Stimulated activated CD4-positive, alpha-beta T cell treated with anti-CD3 and anti-CD28 coated beads, Interleukin-15, amount 100 ng/mL, for 1 hour (primary cell): ENCODE data around the gene MCF2L2.
"Not testable (repeated sequence)": the region's sequence is repeated elsewhere in the genome, so short reads cannot be mapped to it uniquely, and the experiment has no call there.

Experiments used
- DNase-seq, 2 donors: peaks; one replicate each; pipeline ENCODE4 v3.0.0-alpha.2; 2020; ENCODE audit warnings: low read depth in 1 of 2, low spot score in 1 of 2

Gene MCF2L2

DNA sequence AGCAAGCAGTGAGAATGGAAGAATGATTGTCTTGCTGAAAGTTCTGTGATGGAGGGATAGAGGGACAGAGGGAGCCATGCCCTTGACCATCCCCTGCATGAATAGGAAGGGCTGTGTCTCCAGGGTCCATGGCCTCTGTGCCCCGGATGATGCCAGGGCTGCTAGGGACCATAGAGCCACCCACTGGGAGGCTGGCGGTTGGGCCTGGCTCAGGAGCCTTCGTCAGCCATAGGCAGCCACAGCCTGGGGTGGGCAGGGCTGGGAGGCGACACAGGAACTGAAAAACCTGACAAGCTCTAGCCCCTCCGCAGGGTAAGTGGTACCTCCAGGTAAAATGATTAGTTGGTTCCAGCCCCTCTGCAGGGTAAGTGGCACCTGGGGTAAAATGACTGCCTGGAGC, 246.8 kb downstream of the MCF2L2 start:
- DNase-seq, result no peak

GRCh38 chr3:183180784-183181295, 247.6 kb downstream of the MCF2L2 start:
- DNase-seq, result no peak

GRCh38 chr3:183180110-183180783, 248.2 kb downstream of the MCF2L2 start:
- no peak for DNase-seq

- not testable (repeated sequence) for DNase-seq
Measured at GRCh38 chr3:183179550-183179908, 248.9 kb downstream of the MCF2L2 start.

DNA sequence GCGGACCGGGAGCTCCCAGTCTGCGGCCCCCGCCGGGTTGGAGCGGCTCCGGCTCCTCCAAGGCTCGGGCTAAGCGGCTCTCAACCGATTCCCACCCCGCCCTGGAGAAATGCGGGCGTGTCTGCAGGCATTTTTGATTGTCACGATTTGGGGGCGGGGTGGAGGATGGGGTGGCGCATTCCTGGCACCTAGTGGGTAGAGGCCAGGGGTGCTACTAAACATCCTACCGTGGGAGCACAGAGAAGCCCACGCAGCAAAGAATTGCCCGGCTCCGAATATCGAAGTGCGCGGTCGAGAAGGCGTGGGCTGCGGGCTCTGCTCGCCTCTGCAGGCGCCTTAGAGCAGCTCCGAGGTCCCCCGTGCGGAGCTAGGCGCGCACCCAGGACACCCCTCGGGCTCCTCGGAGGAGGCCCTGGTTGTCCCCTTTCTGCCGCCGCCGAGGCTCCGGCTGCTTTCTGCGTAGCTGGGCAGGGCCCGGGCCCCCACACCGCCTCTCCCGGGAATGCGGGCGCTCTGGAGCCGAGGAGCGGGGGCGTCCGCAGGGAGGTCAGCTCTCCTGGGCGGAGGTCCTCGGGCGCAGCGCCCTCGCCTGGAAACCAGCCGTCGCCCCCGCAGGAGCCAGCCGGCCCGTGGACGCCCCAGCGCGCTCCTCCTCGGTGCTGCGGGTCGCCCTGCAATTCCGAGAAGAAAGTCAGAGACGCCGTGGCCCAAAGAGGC, 249.4 kb downstream of the MCF2L2 start:
- DNase-seq, result peak in 1 of 2 donors; percentile 27

- DNase-seq, result no peak
Measured at GRCh38 chr3:183178512-183178832, 249.9 kb downstream of the MCF2L2 start.

DNA sequence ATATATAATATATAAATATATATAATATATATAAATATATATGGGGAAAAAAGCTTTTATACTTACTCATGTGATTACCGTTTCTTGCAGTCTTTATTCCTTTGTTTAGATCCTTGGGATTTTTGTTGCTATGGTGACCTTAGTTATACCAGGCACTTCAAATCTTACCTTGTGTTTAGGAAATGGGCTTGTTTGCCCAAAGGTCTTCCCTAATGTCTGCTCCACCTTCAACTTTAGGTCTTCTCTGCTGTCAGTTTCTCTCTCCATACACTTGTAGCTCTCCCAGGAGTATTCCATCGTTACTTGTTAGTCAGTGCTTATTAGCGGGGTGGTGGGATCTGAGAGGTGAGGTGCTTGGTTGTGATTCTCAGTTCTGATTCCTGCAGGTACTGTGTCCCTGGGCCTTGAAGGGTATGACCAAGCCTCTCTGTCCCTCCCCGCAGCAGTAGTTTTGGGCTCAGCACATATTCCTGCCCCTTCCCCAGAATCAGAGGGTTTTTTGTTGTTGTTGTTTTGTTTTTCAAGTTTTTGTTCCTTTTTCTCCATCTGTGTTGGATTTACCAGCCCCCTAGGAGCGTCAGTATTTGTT, 256.3 kb downstream of the MCF2L2 start:
- DNase-seq, result no peak

DNA sequence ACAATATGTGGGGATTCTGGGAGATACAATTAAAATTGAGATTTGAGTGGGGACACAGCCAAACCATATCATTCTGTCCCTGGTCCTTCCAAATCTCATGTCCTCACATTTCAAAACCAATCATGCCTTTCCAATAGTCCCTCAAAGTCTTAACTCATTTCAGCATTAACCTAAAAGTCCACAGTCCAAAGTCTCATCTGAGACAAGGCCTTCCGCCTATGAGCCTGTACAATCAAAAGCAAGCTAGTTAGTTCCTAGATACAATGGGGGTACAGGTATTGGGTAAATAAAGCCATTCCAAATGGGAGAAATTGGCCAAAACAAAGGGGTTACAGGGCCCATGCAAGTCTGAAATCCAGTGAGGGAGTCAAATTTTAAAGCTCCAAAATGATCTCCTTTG, 260.4 kb downstream of the MCF2L2 start:
- not testable (repeated sequence) for DNase-seq

DNA sequence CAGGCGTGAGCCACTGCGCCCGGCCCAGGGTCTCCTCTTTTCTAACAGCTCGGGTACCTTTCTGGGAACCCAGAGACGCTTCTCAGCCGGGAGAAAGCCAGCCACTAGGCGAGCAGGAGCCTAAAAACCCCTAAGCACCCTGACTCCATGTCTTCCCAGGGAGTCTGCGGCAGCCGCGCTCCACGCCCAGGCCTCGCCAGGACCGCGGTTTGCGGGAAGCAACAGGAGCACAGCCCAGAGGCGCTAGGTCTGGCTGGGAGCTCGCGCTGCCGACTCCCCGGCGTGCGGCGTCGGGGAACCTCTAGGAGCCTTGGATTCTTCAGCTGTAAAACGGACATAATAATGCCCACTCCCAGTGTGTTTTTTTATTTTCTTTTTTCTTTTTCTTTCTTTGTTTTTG, 264.9 kb downstream of the MCF2L2 start:
- no peak for DNase-seq

DNA sequence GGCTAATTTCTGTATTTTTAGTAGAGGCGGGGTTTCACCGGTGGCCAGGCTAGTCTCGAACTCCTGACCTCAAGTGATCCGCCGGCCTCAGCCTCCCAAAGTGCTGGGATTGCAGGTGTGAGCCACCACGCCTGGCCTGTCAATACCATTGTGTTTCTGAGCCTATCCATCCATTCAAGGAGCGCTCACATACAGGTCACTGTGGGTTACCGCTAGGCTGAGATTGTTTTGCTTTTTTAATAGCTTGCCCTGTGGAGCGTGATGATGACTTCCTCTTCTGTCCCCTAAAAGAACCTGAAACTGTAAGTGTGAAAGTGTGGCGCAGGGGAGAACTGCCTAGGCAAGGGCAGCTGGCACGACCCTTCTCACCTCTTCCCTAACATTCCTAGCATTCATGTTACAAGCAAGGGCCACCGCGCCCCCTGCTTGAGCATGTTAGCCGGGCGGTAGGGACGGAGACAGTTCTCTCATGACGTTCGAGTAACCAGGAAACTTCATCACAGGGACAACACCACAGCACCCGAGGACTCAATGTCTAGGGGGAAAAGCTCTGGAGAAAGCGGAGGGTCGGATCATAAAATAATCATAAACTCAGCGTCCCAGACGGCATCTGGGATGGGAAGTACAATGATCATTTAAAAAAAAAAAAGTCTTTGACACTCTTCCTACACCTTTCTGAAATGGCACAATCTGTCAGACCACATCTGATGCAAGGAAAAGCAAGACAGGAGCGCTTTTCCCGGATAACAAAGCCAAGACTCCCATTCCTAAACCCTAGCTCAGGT, 266.7 kb downstream of the MCF2L2 start:
- DNase-seq, result no peak

DNA sequence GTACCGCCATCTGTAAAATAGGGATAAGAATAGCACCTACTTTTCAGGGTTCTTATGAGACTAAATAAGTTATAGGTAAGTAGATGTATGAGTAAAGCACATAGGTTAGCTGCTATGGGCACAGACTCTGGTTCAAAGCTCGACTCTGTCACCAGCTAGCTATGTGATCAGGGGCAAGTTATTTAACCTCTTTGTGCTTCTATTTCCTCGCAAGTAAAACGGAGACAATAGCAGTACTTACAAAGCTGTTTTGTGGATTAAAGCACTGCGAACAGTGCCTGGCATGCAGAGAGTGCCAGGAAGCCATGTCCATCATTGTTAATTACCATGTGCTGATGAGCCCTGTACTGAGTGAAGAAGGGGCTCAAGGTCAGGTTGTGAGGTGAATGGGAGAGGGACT, 267.8 kb downstream of the MCF2L2 start:
- no peak for DNase-seq

GRCh38 chr3:183159333-183159732, 269.1 kb downstream of the MCF2L2 start:
- no peak for DNase-seq

GRCh38 chr3:183158551-183159006, 269.8 kb downstream of the MCF2L2 start:
- DNase-seq, result no peak

- DNase-seq, result no peak
Measured at GRCh38 chr3:183158113-183158512, 270.3 kb downstream of the MCF2L2 start.

GRCh38 chr3:183156266-183156665, 272.2 kb downstream of the MCF2L2 start:
- no peak for DNase-seq

GRCh38 chr3:183155499-183155898, 272.9 kb downstream of the MCF2L2 start:
- DNase-seq, result no peak

DNA sequence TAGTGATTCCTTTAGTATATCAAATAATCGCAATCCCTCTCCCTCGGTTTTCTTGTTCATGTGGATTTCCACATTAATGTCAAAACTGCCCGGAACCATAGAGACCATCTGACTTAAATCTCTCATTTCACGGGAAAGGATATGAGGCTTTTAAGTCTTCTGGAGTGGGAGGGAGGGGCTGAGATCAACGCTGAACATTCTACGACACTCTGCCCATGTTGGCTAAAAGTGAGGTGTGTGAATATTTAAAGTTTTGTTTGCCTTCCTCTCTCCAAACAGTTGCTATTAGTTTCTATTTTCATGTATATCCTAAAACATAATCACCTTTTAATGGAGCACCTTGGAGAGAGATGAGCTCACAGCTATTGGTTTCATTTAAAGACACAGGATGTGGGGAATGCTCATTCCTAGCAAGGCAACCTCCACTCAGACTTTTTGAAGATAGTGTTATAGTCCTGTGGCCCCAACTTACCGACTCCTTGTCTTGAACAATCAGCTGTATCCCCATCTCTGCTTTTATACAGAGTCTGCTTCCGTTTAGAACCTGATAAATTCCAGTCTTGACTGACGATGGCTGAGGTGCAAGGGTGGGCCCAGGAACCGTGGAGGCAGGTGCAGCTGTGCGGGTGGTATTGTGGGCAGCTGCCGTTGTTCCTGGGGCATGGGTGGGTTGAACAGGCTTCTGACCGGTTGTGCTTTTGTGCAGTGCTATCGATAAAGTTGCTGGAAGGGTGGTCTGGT, 275.0 kb downstream of the MCF2L2 start:
- DNase-seq, result no peak

DNA sequence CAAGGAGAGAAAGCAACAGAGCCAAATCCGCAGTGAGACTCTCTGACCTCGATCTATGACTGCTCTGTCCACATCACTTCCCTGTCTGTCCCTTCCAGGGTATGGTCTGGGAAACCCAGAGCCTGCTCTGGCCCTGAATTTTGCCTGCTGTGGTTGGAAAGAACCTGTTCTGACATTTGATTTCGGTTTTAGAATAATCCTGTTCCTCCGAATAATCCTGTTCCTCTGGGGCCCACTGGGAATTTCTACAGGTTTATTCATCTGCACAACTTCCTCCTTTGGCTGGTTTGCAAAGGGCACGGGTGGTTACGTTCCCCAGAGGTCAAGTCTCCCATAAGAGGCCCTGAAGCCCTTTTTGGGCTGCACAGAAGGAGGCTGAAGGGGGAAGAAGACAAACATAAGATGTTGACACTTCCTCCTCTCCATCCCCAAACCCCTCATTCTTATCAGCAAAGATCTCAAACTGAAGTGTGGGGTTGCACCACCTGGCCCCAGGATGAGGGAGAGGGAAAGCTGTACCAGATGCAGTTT, 276.5 kb downstream of the MCF2L2 start:
- DNase-seq, result no peak

DNA sequence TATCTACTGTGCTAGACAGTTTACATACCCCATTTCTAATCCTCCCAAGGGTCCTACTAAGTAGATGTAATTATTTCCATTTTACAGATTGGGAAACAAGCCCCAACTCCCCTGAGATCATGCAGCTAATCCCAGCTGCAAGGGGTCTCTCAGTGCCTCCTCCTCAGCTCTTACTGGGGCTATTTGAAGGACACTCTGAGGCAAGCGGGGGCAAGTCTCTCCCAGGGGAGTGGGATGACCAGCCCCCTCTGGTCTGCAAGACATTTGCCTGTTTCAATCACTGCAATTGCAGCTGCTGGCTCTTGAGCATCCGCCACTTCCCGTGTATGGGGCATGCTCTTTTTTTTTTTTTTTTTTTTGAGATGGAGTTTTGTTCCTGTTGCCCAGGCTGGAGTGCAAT, 277.3 kb downstream of the MCF2L2 start:
- DNase-seq, result no peak

DNA sequence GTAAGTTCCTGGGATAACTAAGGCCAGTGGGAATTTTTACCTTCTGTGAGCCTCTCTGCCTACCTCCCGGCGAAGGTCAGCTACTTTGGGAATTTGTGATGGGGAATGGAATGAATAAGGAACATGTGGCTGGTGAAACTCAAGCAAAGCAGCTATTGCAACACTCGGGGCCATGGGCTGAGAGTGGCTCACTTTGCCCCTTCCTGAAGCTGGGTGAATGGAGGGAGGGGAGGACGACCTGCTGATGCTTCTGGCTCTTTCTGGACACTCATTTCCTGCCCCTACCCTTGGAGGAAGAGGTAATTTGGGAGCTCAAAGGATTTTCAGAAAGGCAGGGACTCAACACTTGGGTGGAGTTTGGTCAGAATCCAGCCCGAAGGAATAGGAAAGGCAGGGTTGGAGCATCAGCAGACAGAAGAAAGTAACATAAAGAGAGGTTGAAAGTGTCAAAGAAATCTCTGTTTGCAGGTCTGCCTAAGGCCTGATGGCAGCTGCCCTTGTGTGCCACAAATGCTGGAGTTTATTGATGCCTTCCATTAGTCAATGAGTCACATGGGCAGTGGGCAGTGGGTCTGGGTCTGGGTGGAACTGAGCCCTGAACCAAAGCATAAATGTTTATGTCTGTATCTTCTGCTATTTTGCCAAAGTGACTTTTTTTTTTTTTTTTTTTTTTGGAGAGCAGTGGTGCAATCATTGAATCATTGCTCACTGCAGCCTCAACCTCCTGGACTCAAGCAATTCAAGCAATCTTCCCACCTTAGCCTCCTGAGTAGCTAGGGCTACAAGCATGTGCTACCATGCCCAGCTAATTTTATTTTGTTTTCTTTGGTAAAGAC, 278.3 kb downstream of the MCF2L2 start:
- DNase-seq, result no peak
